CD4-positive, alpha-beta T cell treated with Interleukin-1 beta for 1 hour (primary cell): ENCODE data around the gene IQCF6.
"Not testable (repeated sequence)": the region's sequence is repeated elsewhere in the genome, so short reads cannot be mapped to it uniquely, and the experiment has no call there.

Source experiments
- DNase-seq, 2 donors: peaks; one replicate each; pipeline ENCODE4 v3.0.0-alpha.2; 2020 to 2022

The IQCF6 gene

DNA sequence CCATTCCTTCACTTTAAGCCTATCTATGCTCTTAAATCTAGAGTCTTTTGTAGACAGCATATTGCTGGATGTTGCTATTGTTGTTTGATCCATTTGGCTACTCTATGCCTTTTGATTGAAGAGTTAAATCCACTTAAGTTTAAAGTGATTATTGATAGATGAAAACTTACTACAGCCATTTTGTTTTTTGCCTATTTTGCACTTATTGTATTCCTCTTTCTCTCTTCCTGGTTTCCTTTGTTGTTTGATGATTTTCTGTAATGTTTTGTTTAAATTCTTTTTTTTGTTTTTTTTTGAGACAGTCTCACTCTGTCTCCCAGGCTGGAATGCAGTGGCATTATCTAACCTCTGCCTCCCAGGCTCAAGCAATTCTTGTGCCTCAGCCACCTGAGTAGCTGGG lies 19.8 kb downstream of the IQCF6 start:
- no peak for DNase-seq

GRCh38 chr3:51753763-51754750 lies 25.0 kb downstream of the IQCF6 start:
- DNase-seq: not testable (repeated sequence)

GRCh38 chr3:51751287-51751686 lies 27.8 kb downstream of the IQCF6 start:
- DNase-seq: no peak

GRCh38 chr3:51750878-51751277 lies 28.2 kb downstream of the IQCF6 start:
- DNase-seq: no peak

GRCh38 chr3:51748327-51748726 lies 30.7 kb downstream of the IQCF6 start:
- DNase-seq: no peak

DNA sequence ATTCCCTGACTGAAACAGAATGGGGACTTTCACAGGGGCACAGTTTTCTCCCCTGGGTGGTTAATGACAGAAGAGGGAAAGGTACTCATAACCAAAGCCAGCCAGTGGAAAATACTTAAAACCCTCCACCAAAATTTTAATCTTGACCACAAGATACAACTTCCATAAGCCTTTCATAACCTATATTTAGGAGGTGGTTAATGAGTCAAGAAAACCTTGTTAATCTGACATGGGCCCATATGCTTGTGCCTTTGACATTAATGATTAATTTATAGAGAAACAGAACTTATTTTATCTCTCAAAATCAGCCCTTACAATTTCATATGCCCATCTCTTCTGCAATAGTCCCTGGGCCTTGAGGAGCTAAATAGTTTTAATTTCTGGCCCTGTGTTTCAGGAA lies 31.2 kb downstream of the IQCF6 start:
- no peak for DNase-seq

DNA sequence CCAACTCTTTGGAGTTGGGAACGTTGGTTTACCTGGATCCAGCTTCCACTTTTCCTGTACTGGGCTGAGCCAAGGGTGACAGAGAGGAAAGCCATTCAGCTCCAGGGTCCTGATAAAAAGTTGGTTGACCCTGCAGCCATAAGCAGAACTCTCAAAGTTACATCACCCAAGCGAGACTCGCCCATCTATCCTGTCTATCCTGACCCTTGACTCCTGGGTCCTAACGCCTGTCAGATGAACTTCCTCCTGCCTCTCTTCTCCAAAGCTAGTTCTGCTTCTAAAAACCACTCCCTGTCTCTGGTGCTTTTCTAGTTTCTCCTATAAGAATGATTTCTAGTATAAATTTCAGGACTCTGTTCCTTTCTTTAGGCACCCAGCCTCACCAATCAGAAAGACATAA lies 36.1 kb downstream of the IQCF6 start:
- DNase-seq: peak; percentile 6 to 36

DNA sequence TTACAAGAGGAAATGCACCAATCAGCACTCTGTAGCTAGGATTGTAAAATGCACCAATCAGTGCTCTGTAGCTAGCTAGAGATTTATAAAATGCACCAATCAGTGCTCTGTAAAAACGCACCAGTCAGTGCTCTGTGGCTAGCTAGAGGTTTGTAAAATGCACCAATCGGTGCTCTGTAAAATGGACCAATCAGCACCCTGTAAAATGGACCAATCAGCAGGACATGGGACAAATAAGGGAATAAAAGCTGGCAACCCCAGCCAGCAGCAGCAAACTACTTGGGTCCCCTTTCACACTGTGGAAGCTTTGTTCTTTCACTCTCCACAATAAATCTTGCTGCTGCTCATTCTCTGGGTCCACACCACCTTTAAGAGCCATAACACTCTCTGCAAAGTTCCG lies 36.7 kb downstream of the IQCF6 start:
- not testable (repeated sequence) for DNase-seq

- no peak for DNase-seq
Observed at GRCh38 chr3:51739110-51739509, 39.9 kb downstream of the IQCF6 start.

DNA sequence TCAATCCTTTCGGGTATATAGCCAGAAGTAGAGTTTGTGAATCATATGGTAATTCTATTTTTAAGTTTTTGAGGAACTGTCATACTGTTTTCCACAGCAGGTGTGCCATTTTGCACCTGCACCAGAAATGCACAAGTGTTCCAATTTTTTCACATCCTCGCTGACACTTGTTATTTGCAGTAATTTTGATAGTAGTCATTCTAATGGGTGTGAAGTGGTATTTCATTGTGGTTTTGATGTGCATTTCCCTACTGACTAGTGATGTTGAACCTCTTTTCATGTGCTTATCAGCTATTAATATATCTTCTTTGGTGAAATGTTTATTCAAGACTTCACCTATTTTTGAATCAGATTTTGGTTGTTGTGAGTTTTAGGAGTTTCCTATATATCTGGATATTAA lies 43.1 kb downstream of the IQCF6 start:
- DNase-seq: no peak

GRCh38 chr3:51735039-51735438 lies 44.0 kb downstream of the IQCF6 start:
- DNase-seq: no peak

DNA sequence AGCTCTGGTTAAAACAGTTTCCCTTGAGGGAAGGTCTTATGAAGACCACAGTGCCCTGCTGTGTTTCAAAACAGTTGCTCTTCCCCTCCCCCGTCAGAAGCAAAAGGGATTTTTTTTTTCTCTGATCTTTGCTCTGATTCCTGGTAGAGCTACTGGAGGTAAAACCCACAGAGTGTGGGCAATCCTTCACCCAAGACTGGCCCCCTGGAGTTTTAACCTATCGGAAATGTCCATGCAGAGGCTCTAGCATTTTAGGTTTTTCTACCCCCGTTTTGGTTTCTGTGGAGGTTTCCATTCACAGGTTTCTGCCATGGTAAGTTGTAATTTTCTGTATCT lies 44.5 kb downstream of the IQCF6 start:
- DNase-seq: no peak

- DNase-seq: no peak
Observed at GRCh38 chr3:51733859-51734571, 45.0 kb downstream of the IQCF6 start.

DNA sequence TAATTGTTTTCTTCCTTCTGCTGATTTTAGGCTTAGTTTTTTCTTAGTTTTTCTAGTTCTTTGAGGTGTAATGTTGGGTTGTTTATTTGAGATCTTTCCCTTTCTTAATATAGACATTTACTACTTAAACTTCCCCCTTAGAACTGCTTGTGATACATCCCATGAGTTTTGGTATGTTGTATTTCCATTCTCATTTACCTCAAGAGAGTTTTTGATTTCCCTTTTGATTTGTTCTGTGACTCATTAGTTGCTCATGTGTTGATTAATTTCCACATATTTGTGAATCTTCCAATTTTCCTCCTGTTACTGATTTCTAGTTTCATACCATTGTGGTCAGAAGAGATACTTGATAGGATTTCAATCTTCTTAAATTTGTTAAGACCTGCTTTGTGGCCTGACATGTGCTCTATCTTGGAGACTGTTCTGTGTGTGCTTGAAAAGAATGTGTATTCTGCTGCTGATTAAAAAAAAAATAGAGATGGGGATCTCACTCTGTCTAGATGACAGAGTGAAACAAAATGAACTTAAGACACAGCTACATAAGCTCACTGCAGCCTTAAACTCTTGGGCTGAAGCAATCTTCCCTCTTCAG lies 49.9 kb downstream of the IQCF6 start:
- DNase-seq: no peak
